Coronary artery (tissue), 2 donors: ENCODE results near the gene TPST1.

ENCODE experiments used
- DNase-seq: peaks from one replicate; pipeline ENCODE4 v3.0.0-alpha.2; 2017; ENCODE audit warnings: low spot score
- H3K27ac ChIP-seq, 2 donors: fragments of 200-600 bp; sonication (generic); one replicate each; pipeline ENCODE4 v1.5.1; 2016 to 2019
- H3K4me3 ChIP-seq: fragments of 200-600 bp; sonication (generic); 2 replicates; pipeline ENCODE4 v1.5.1; 2016; ENCODE audit warnings: mild to moderate bottlenecking, moderate library complexity
- TF ChIP-seq, protein P1 (sequence below): fragments of 200-600 bp; sonication (generic); IDR thresholded peaks from one replicate; pipeline ENCODE4 v1.5.1; 2019; ENCODE audit warnings: antibody characterized with exemption

The TPST1 gene

DNA sequence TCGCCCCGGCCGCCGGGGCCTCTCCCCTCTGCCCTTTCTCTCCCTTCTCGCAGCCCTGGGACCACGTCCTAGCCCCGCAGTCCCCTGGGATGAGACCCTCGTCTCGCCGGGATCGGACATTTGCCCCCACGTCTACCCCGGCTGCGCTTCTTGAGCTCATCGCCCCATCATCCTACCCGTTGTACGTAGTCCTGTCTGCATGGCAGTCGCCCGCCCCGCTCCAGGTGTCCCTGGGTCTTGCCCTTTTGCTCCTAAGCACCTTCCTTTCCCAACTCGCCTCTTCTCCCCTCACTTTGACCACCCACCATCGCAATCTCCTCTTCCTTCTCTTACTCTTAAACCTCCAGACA is 582 bp downstream of the TPST1 start:
- H3K4me3 ChIP-seq = peak overlapping the region; percentile 97
- peak overlapping the region; percentile 78 to 81 for H3K27ac ChIP-seq
- no peak for DNase-seq
- TF ChIP-seq, protein P1, sequence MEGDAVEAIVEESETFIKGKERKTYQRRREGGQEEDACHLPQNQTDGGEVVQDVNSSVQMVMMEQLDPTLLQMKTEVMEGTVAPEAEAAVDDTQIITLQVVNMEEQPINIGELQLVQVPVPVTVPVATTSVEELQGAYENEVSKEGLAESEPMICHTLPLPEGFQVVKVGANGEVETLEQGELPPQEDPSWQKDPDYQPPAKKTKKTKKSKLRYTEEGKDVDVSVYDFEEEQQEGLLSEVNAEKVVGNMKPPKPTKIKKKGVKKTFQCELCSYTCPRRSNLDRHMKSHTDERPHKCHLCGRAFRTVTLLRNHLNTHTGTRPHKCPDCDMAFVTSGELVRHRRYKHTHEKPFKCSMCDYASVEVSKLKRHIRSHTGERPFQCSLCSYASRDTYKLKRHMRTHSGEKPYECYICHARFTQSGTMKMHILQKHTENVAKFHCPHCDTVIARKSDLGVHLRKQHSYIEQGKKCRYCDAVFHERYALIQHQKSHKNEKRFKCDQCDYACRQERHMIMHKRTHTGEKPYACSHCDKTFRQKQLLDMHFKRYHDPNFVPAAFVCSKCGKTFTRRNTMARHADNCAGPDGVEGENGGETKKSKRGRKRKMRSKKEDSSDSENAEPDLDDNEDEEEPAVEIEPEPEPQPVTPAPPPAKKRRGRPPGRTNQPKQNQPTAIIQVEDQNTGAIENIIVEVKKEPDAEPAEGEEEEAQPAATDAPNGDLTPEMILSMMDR = no peak

GRCh38 chr7:66206119-66206933 is 1.2 kb downstream of the TPST1 start:
- peak overlapping the region; percentile 97 for H3K4me3 ChIP-seq
- TF ChIP-seq, protein P1 = no peak
- DNase-seq = no peak
- H3K27ac ChIP-seq = peak overlapping the region in 1 of 2 donors; percentile 52

DNA sequence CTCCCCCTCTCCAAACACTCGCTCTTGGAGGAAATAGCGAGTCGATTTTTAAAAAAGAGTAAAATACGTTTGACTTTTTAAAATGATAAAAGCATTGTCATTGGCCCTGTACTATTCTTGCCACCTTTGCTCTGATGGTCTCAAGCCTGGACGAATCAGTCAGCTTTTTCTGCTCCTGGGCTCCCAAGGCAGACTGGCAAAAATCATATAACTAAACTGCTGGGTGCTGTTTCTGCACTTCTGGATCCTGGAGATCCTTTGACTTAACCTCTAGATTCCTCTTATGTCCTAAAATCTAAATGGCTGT is 1.8 kb downstream of the TPST1 start:
- H3K4me3 ChIP-seq = peak overlapping the region; percentile 97
- peak overlapping the region in 1 of 2 donors; percentile 52 for H3K27ac ChIP-seq
- DNase-seq = no peak
- TF ChIP-seq, protein P1 = no peak

DNA sequence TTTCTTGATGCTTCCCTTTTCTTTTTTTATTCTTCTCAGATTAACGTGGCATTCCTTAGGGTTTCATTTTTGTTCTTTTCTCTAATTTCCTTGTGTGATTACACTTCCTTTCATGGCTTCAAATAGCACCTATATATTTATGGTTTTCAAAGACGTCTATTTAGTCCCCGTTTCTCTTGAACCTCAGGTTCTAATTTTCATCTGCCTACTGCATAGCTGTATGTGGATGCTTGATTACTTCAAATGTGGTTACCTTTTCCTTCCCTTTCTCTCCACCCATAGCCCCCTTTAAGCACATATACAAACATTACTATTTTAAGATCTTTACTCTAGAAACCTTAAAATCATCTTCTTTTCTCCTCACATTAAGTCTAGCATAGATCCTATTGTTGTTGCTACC is 2.4 kb downstream of the TPST1 start:
- Histone ChIP-seq H3K4me3 (no peak overlapping the region), H3K27ac (no peak overlapping the region)
- TF ChIP-seq, protein P1 = no peak
- DNase-seq = no peak

DNA sequence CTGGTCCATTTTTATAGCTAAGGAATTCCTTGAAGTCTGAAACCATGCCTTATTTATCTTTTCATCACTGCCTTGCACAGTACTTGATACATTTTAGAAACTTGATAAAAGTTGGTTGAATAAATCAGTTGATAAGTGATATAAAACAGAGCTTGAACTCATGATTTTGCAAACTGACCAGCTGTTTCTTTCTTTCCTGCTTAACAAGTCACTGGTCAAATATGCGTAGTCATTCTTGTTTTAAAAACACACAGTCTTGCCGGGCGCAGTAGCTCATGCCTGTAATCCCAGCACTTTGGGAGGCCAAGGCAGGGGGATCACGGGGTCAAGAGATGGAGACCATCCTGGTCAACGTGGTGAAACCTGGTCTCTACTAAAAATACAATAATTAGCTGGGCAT is 6.3 kb downstream of the TPST1 start:
- TF ChIP-seq, protein P1 = no peak
- DNase-seq = no peak
- Histone ChIP-seq H3K4me3 (no peak overlapping the region), H3K27ac (no peak overlapping the region)

GRCh38 chr7:66213637-66214036 is 8.5 kb downstream of the TPST1 start:
- H3K4me3 ChIP-seq = no peak overlapping the region
- no peak for DNase-seq
- no peak overlapping the region for H3K27ac ChIP-seq
- TF ChIP-seq, protein P1 = no peak

DNA sequence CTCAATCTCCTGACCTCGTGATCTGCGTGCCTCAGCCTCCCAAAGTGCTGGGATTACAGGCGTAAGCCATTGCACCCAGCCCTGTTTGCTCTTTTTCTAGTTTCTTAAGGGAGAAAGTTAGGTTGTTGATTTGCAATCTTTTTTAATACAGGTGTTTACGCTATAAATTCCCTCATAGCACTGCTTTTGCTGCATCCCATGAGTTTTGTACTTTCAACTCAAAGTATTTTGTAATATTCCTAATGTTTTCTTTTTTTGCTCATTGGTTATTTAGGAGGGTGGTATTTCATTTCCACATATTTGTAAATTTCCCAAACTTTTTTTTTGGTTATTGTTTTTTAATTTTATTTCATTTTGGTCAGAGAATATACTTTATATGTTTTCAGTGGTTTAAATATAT is 11.6 kb downstream of the TPST1 start:
- TF ChIP-seq, protein P1 = no peak
- no peak overlapping the region for H3K4me3 ChIP-seq
- H3K27ac ChIP-seq = no peak overlapping the region
- DNase-seq = no peak
